Measurements from ENCODE around the gene EPC2.

DNA sequence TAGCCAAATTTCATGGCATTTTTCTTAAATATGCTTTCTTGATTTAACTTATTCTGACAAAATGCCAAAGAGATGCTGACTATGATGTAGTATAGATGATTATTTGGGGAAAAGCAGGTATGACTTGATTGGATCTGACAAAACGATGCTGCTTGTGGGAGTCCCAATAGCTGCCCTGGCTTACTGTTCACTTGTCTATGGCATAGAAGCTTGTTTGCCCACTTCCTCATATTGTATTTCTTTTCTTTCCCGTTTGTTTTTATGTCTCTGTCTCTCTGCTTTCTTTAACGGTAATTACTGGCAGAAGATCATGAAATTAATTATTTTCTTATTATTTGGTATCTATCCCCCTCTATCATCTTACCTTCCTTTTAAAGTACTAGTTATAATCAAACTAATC lies 43.0 kb downstream of the EPC2 start:
- TF ChIP-seq, protein P1, sequence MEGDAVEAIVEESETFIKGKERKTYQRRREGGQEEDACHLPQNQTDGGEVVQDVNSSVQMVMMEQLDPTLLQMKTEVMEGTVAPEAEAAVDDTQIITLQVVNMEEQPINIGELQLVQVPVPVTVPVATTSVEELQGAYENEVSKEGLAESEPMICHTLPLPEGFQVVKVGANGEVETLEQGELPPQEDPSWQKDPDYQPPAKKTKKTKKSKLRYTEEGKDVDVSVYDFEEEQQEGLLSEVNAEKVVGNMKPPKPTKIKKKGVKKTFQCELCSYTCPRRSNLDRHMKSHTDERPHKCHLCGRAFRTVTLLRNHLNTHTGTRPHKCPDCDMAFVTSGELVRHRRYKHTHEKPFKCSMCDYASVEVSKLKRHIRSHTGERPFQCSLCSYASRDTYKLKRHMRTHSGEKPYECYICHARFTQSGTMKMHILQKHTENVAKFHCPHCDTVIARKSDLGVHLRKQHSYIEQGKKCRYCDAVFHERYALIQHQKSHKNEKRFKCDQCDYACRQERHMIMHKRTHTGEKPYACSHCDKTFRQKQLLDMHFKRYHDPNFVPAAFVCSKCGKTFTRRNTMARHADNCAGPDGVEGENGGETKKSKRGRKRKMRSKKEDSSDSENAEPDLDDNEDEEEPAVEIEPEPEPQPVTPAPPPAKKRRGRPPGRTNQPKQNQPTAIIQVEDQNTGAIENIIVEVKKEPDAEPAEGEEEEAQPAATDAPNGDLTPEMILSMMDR (IDR thresholded peaks at IDR 0.05; ENCODE audit: low read depth, low read length, poor library complexity, severe bottlenecking) = no peak
- TF ChIP-seq EZH2phosphoT487 (IDR thresholded peaks at IDR 0.05; ENCODE audit: borderline replicate concordance, low read length) = no peak
